GM18511 (cell line): ENCODE results near the gene OVCA2.

Experiments used
- ATAC-seq: cut with Tn5 transposase; IDR thresholded peaks from one replicate; pipeline ENCODE4 v1.9.1; 2021; ENCODE audit warnings: mild to moderate bottlenecking, moderate library complexity; ENCODE audit not compliant: unreplicated experiment

OVCA2 gene

DNA sequence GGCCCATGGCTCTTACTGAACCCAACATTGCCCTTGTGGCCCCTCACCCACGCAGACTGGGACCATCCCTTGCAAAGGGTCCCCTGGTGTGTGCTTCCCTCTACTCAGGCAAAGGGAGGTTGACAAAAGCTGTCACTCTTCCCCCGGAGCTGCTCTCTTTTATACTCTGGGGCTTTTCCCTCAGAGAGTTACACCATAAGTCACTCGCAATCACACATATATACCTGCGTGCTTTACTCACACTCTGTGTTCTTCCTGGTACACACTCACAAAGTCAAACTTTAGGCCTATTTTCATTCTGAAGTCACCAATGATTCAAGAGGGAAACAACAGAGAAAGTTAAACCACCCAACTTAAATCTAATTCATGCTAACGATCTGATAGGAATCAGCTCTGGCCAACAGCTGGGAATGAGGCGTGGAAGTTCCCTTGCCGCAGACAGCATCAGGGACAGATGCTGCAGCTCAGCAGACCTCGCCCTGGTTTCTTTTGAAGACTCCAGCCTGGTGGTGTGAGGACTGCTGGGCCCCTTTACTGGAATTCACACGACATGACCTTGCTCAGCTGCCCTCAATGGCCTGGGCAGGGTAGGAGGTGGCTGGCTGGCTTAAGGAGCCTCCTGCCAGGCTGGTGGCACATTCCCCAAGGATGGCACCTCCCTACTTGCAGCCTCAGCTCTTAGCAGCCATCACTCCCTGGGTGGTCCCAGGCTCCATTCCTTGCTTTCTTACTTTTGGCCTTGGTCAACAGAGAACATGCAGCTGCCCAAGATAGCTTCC lies 40.4 kb downstream of the OVCA2 start:
- ATAC-seq: no peak

DNA sequence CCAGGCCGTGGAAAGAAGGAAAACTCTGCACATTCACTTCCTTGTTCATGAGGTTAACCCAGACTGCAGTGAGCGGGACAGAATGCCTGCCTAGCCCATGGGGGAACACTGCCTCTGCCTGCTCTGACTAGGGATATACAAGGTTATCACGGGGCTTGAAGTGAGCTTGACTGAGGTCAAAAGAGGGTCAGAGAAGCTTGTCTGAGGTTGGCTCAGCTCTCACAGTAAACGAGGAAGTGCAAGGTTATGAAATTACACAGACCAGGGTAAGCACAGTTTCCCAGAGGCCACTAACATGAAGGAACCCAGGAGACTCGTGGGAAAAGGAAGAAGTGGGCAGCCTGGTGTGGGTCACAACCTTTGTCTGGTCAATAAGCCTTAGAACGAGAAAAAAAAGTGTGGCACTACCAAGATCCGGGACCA lies 41.8 kb downstream of the OVCA2 start:
- peak; percentile 45 for ATAC-seq

DNA sequence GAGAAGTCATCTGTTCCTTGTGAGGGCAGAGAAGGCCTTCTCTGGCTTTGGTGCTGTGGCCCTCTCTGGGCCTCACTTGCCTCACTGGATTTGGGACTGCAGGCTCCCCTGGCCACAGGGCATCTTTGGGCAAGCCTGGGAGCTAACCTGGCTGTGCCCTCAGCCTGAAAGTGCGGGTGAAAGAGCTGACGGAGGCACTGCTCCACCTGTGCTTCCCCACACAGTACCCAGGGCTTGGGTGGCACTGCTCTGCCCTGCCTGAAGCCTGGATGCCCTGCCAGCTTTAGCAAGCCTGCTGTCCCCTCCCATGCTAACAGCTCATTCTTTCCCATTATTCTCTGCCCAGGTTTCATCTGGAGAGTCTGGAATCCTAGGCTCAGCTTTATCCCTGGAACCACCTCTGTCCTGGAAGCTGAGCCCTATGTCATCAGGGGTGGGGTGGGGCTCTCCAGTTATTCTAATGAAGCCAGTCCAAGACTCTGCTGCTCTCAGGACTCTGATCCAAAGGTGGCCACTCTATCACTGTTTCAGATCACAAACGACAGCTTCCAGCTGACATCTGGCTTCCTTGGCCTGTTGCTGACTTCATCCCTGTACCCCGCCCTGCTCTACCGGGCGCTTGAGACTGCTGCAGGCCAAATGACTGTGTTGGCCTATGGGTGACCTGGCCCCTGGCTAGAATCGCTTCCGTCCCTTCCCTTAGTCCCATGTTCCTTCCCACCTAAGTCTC lies 42.4 kb downstream of the OVCA2 start:
- ATAC-seq: no peak

- ATAC-seq: no peak
Observed at GRCh38 chr17:2084766-2085647, 43.2 kb downstream of the OVCA2 start.

GRCh38 chr17:2085648-2085949 lies 43.8 kb downstream of the OVCA2 start:
- ATAC-seq: no peak

DNA sequence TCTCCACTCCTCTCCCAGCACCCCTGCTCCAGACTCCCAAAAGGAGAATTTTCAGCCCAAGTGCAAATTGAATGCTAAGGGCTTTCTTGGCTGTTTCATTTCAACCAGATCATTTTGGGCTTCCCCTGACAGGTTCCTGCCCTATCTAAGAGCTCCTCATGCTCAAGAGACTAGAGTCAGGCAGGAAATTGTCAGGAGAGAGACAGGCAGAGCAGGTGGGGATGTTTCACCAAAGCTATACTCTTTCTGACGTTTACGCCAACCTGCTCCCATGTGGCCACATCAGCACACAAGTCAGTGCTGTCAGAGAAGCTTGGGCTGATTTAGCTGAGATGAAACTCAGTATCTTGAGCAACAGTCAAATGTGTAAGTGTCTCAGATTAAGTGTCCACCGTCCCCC lies 44.5 kb downstream of the OVCA2 start:
- ATAC-seq: no peak

GRCh38 chr17:2087597-2088211 lies 45.9 kb downstream of the OVCA2 start:
- ATAC-seq: peak; percentile 54

GRCh38 chr17:2089021-2089422 lies 47.2 kb downstream of the OVCA2 start:
- peak; percentile 19 for ATAC-seq

DNA sequence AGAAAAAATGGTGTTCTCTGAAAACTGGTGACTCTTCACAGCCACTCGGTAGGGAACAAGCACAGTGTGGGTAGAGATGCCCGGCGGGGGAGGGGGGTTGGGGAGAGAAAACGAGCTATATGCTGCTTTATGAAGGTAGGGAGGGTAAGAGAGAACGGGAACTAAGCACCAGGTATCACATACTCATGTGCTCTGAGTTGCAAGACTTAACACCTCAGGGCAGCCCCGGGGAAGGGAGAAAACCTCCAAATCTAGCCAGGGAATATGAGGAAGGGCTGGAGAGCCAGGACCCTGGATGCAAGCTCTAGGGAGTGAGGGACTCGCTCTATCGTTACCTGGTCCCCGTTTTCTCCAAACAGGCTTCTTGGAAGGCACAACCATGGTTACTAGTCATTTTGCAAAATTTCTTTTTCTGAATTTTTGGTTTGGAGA lies 48.4 kb downstream of the OVCA2 start:
- no peak for ATAC-seq

GRCh38 chr17:2090804-2091534 lies 49.1 kb downstream of the OVCA2 start:
- ATAC-seq: no peak

DNA sequence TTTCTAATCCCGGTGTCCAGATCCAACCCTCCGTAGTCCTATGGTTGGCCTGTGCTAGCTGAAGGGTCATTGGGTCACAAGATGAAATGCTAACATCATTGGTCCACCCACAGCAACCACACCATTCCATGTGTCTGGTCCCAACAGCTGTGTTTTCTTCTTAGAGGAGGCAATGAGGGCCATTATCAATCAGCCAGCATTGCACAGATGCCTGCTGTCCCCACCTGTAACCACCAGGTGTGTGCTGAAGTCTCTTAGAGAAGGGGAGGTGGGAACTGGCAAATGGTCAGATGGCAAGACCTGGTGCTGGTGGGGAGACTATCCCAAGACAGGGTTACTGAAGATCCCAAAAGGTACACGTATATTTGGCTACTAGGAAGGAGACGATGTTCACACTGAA lies 50.4 kb downstream of the OVCA2 start:
- ATAC-seq: no peak
